Ovary (tissue), 3 donors: ENCODE data around the gene POLK.

Source experiments
- CTCF ChIP-seq, 3 donors: fragments of 450-650 bp in 2 of 3; fragments of 200-600 bp in 1 of 3; IDR thresholded peaks; one replicate each; pipeline versions ENCODE4 v1.5.1 to v1.8.0; 2016 to 2022; ENCODE audit warnings: antibody characterized with exemption in 3 of 3, mild to moderate bottlenecking in 1 of 3
- POLR2A ChIP-seq: fragments of 450-650 bp; IDR thresholded peaks from one replicate; pipeline ENCODE4 v1.6.1; 2017; ENCODE audit warnings: antibody characterized with exemption, mild to moderate bottlenecking, moderate library complexity
- donor health status: DM: no; HTN: no; CAD: no.

- TF ChIP-seq CTCF (IDR thresholded peaks at IDR 0.05) (no peak), POLR2A (no peak)
Observed at GRCh38 chr5:75640395-75640794, 128.7 kb downstream of the POLK start.
